Neural cell (in vitro differentiated cells): ENCODE data around the gene SGTA. TPM values are rescaled to one million over a fixed set of nuclear protein-coding genes. Genes with fewer than 3 reads are reported as not detected.

Experiments
- H2AFZ ChIP-seq: fragments of 200-600, 300-800 bp; sonication (generic), shearing (Covaris generic); 2 replicates; pipeline ENCODE4 v1.6.0; 2014; ENCODE audit warnings: low read depth, mild to moderate bottlenecking, antibody characterized with exemption, low read length, moderate library complexity
- H3F3A ChIP-seq: fragments of 200-600 bp; shearing (Covaris generic); 2 replicates; pipeline ENCODE4 v1.6.1; 2016; ENCODE audit warnings: mild to moderate bottlenecking, moderate library complexity, mixed read lengths, antibody characterized with exemption, low read length; ENCODE audit not compliant: insufficient read depth, poor library complexity, severe bottlenecking
- H3K27ac ChIP-seq: fragments of 200-600, 300-800 bp; sonication (generic), shearing (Covaris generic); 2 replicates; pipeline ENCODE4 v1.5.1; 2014; ENCODE audit warnings: mild to moderate bottlenecking, low read length, moderate library complexity
- H3K27me3 ChIP-seq: fragments of 300-800, 200-600 bp; sonication (generic), shearing (Covaris generic); 2 replicates; pipeline ENCODE4 v1.6.0; 2014; ENCODE audit warnings: mild to moderate bottlenecking, low read depth, low read length, moderate library complexity; ENCODE audit not compliant: insufficient read depth
- H3K36me3 ChIP-seq: fragments of 300-800, 200-600 bp; sonication (generic), shearing (Covaris generic); 2 replicates; pipeline ENCODE4 v1.5.1; 2014; ENCODE audit warnings: mild to moderate bottlenecking, antibody characterized with exemption, low read length, moderate library complexity; ENCODE audit not compliant: insufficient read depth
- H3K4me2 ChIP-seq: fragments of 300-800, 200-600 bp; sonication (generic), shearing (Covaris generic); 2 replicates; pipeline ENCODE4 v1.6.0; 2014; ENCODE audit warnings: mild to moderate bottlenecking, low read length
- H3K4me3 ChIP-seq: fragments of 300-800, 200-600 bp; sonication (generic), shearing (Covaris generic); 2 replicates; pipeline ENCODE4 v1.5.1; 2014; ENCODE audit warnings: mild to moderate bottlenecking, low read length, moderate library complexity
- H3K79me2 ChIP-seq: fragments of 200-600 bp; shearing (Covaris generic); replicated peaks from 2 replicates; pipeline ENCODE4 v1.6.0; 2014; ENCODE audit warnings: mild to moderate bottlenecking, low read length, moderate library complexity; ENCODE audit not compliant: insufficient read depth
- H3K9ac ChIP-seq: fragments of 300-800, 200-600 bp; sonication (generic), shearing (Covaris generic); 2 replicates; pipeline ENCODE4 v1.6.1; 2016; ENCODE audit warnings: mild to moderate bottlenecking, low read length, mixed read lengths
- H3K9me2 ChIP-seq: fragments of 200-600 bp; shearing (Covaris generic); 2 replicates; pipeline ENCODE4 v1.6.1; 2016; ENCODE audit warnings: mild to moderate bottlenecking, low read length, mixed read lengths; ENCODE audit not compliant: insufficient read depth
- H3K9me3 ChIP-seq: fragments of 200-600, 300-800 bp; sonication (generic), shearing (Covaris generic); 2 replicates; pipeline ENCODE4 v1.6.1; 2016; ENCODE audit warnings: mild to moderate bottlenecking, mixed run types, low read length, moderate library complexity, mixed read lengths
- H4K20me1 ChIP-seq: fragments of 200-600 bp; shearing (Covaris generic); 2 replicates; pipeline ENCODE4 v1.6.1; 2016; ENCODE audit warnings: mild to moderate bottlenecking, mixed run types; ENCODE audit not compliant: insufficient read depth
- EP300 ChIP-seq: fragments of 450-650 bp; conservative IDR thresholded peaks from 2 replicates; pipeline ENCODE4 v1.6.1; 2014; ENCODE audit warnings: antibody characterized with exemption, mild to moderate bottlenecking, moderate library complexity; ENCODE audit not compliant: poor library complexity, severe bottlenecking
- EZH2 ChIP-seq: fragments of 200-600, 300-800 bp; shearing (Covaris generic), sonication (generic); IDR thresholded peaks from 2 replicates; pipeline ENCODE4 v1.6.1; 2014; ENCODE audit warnings: antibody characterized with exemption, low read length, borderline replicate concordance, mild to moderate bottlenecking; ENCODE audit not compliant: insufficient read depth, poor library complexity, severe bottlenecking
- MXI1 ChIP-seq: fragments of 450-650 bp; conservative IDR thresholded peaks from 2 replicates; pipeline ENCODE4 v1.6.1; 2014; ENCODE audit warnings: antibody characterized with exemption, mild to moderate bottlenecking; ENCODE audit not compliant: poor library complexity, severe bottlenecking
- POLR2AphosphoS5 ChIP-seq: IDR thresholded peaks from 2 replicates; pipeline ENCODE4 v1.6.1; 2012
- RAD21 ChIP-seq: fragments of 450-650 bp; conservative IDR thresholded peaks from 2 replicates; pipeline ENCODE4 v1.6.1; 2014; ENCODE audit warnings: antibody characterized with exemption, mild to moderate bottlenecking, moderate library complexity
- REST ChIP-seq: IDR thresholded peaks from 2 replicates; pipeline ENCODE4 v1.6.1; 2012; ENCODE audit warnings: borderline replicate concordance
- SMC3 ChIP-seq: fragments of 450-650 bp; conservative IDR thresholded peaks from 2 replicates; pipeline ENCODE4 v1.6.1; 2014; ENCODE audit warnings: antibody characterized with exemption, mild to moderate bottlenecking, moderate library complexity; ENCODE audit not compliant: poor library complexity
- TAF1 ChIP-seq: IDR thresholded peaks from 2 replicates; pipeline ENCODE4 v1.6.1; 2012; ENCODE audit warnings: low read depth
- polyA plus RNA-seq: library from polyadenylated mRNA; depleted of rRNA; stranded (reverse); fragments of >200 nt; gene quantifications from 2 replicates; pipeline ENCODE4 v1.2.3, GENCODE V29; 2014
- TF ChIP-seq, protein P1 (sequence below): fragments of 450-650 bp; IDR thresholded peaks from 2 replicates; pipeline ENCODE4 v1.5.1; 2014; ENCODE audit warnings: antibody characterized with exemption, mild to moderate bottlenecking, moderate library complexity; ENCODE audit not compliant: poor library complexity, severe bottlenecking

The SGTA gene
- polyA plus RNA-seq, 1 donor from 2014 or later: 80.6 TPM

DNA sequence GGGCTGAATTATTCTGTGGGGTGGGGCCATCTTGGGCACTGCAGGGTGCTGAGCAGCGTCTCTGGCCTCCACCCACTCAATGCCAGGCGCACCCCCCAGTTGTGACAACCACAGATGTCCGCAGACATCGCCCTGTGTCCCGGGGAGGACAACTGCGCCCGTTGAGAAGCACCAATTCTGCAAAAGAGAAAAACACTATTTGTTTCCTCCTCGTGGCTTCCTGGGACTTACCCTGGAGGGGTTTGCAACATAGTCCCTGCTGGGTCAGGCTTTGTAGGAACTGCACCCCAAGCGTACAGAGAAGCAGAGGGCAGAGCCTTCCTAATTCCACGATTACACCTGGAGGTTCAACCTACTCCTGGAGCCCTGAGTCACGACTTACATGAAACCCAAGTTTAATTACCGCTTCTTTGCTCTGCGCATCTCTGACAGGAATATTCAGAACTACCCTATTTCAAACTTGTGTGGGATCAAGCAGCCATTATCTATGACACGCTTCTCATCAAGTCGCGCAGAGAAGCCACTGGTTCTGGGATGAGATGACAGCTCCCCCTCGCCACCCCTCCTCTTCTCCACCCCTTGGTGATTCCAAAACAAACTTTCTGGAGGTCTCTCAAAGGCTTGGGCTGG lies 32.1 kb downstream of the SGTA start:
- no peak overlapping the region for H3K27ac ChIP-seq
- no peaks in the 10 kb centered on the region for H3K9me3 ChIP-seq
- H3K4me2 ChIP-seq: no peak overlapping the region
- no peaks in the 10 kb centered on the region for H4K20me1 ChIP-seq
- H3F3A ChIP-seq: no peaks in the 10 kb centered on the region
- H3K9ac ChIP-seq: no peak overlapping the region
- no peaks in the 10 kb centered on the region for H3K9me2 ChIP-seq
- H3K79me2 ChIP-seq: no peaks in the 10 kb centered on the region
- TF ChIP-seq EZH2: no peak
- no peak for TF ChIP-seq POLR2AphosphoS5
- TF ChIP-seq MXI1: no peak
- TF ChIP-seq, protein P1, sequence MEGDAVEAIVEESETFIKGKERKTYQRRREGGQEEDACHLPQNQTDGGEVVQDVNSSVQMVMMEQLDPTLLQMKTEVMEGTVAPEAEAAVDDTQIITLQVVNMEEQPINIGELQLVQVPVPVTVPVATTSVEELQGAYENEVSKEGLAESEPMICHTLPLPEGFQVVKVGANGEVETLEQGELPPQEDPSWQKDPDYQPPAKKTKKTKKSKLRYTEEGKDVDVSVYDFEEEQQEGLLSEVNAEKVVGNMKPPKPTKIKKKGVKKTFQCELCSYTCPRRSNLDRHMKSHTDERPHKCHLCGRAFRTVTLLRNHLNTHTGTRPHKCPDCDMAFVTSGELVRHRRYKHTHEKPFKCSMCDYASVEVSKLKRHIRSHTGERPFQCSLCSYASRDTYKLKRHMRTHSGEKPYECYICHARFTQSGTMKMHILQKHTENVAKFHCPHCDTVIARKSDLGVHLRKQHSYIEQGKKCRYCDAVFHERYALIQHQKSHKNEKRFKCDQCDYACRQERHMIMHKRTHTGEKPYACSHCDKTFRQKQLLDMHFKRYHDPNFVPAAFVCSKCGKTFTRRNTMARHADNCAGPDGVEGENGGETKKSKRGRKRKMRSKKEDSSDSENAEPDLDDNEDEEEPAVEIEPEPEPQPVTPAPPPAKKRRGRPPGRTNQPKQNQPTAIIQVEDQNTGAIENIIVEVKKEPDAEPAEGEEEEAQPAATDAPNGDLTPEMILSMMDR: no peak
- no peak for TF ChIP-seq TAF1
- no peak for TF ChIP-seq EP300
- TF ChIP-seq RAD21: no peak
- no peak for TF ChIP-seq REST
- no peak for TF ChIP-seq SMC3
- H2AFZ ChIP-seq: no peak overlapping the region
- no peak overlapping the region for H3K4me3 ChIP-seq
- no peaks in the 10 kb centered on the region for H3K36me3 ChIP-seq
- H3K27me3 ChIP-seq: no peaks in the 10 kb centered on the region

DNA sequence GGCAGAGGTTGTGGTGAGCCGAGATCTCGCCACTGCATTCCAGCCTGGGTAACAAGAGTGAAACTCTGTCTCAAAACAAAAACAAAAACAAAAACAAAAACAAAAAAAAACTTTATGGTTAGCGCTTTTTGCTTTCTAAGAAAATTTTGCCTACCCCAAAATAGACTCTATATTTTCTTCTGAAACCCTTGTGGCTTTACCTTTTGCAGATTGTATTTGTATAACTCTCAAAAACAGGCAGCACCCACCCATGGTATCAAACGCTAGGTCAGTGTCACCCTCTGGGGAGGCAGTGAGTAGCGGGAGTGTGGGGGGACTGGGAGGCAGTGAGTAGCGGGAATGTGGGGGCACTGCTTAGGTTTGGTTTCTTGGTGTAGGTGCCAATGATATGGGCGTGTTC lies 35.7 kb downstream of the SGTA start:
- Histone ChIP-seq H3K4me2 (no peak overlapping the region), H3K79me2 (no peaks in the 10 kb centered on the region), H2AFZ (no peak overlapping the region), H3K9me2 (no peaks in the 10 kb centered on the region), H3K36me3 (no peaks in the 10 kb centered on the region), H3K4me3 (no peak overlapping the region), H3F3A (no peaks in the 10 kb centered on the region), H3K27ac (no peak overlapping the region), H3K9me3 (no peaks in the 10 kb centered on the region), H3K9ac (no peak overlapping the region), H3K27me3 (peaks cover 2% of the 10 kb centered on the region), H4K20me1 (no peaks in the 10 kb centered on the region)
- TF ChIP-seq EZH2 (no peak), SMC3 (no peak), MXI1 (no peak), EP300 (no peak)
- TF ChIP-seq, protein P1: no peak
